Neutrophil (primary cell): ENCODE results near the gene MRPS22.
"Not testable (repeated sequence)": the region's sequence is repeated elsewhere in the genome, so short reads cannot be mapped to it uniquely, and the experiment has no call there.

ENCODE experiments used
- H3K27ac ChIP-seq: fragments of 200-600 bp; sonication (generic); 2 replicates; pipeline ENCODE4 v1.5.1; 2016; ENCODE audit warnings: mild to moderate bottlenecking, moderate library complexity
- H3K27me3 ChIP-seq: fragments of 200-600 bp; sonication (generic); 2 replicates; pipeline ENCODE4 v1.6.0; 2016; ENCODE audit warnings: mild to moderate bottlenecking
- H3K36me3 ChIP-seq: fragments of 200-600 bp; sonication (generic); 2 replicates; pipeline ENCODE4 v1.5.1; 2017
- H3K4me1 ChIP-seq, 2 experiments: fragments of 200-600 bp in 1 of 2; sonication (generic) in 1 of 2; 1 replicate in 1 of 2; 2 replicates in 1 of 2; pipeline versions ENCODE4 v1.5.1 to v1.6.1; 2013 to 2016; ENCODE audit warnings: low read depth in 1 of 2, low read length in 1 of 2, mild to moderate bottlenecking in 1 of 2, moderate library complexity in 1 of 2; ENCODE audit not compliant: control insufficient read depth in 1 of 2, insufficient read depth in 1 of 2
- H3K4me3 ChIP-seq, 2 experiments: fragments of 200-600 bp in 1 of 2; sonication (generic) in 1 of 2; 1 replicate in 1 of 2; 2 replicates in 1 of 2; pipeline ENCODE4 v1.5.1; 2013 to 2016; ENCODE audit warnings: low read depth in 1 of 2, low read length in 1 of 2, mild to moderate bottlenecking in 1 of 2, moderate library complexity in 1 of 2
- H3K9me3 ChIP-seq: fragments of 200-600 bp; sonication (generic); 2 replicates; pipeline ENCODE4 v1.5.1; 2016
- CTCF ChIP-seq: fragments of 200-600 bp; sonication (generic); IDR thresholded peaks from 2 replicates; pipeline ENCODE4 v1.5.1; 2016; ENCODE audit warnings: antibody characterized with exemption

The MRPS22 gene

GRCh38 chr3:139388077-139388476 lies 44.3 kb downstream of the MRPS22 start:
- Histone ChIP-seq H3K4me1 (peaks cover 18 to 19% of the 10 kb centered on the region in 2 experiments), H3K9me3 (no peaks in the 10 kb centered on the region), H3K27me3 (no peaks in the 10 kb centered on the region), H3K4me3 (no peak overlapping the region), H3K36me3 (peaks cover 13% of the 10 kb centered on the region), H3K27ac (no peak overlapping the region)
- TF ChIP-seq CTCF, result no peak

GRCh38 chr3:139388821-139389551 lies 45.2 kb downstream of the MRPS22 start:
- Histone ChIP-seq H3K4me3 (peak overlapping the region; percentile 76 to 90), H3K36me3 (peaks cover 11% of the 10 kb centered on the region), H3K27me3 (no peaks in the 10 kb centered on the region), H3K4me1 (peaks cover 18 to 19% of the 10 kb centered on the region in 2 experiments), H3K9me3 (no peaks in the 10 kb centered on the region), H3K27ac (peak overlapping the region; percentile 89)
- TF ChIP-seq CTCF, result no peak

- H3K4me3 ChIP-seq, result peak within 1 kb of the TSS; percentile 76 to 90
- H3K27me3 ChIP-seq, result no peaks in the 10 kb centered on the region
- peak within 1 kb of the TSS; percentile 89 for H3K27ac ChIP-seq
- TF ChIP-seq CTCF, result no peak
- H3K36me3 ChIP-seq, result peaks cover 4% of the 10 kb centered on the region
- no peaks in the 10 kb centered on the region for H3K9me3 ChIP-seq
- H3K4me1 ChIP-seq, result peaks cover 18 to 19% of the 10 kb centered on the region in 2 experiments
Observed at GRCh38 chr3:139389552-139390368, 45.9 kb downstream of the MRPS22 start, which contains the start of gene COPB2. Gene COPB2, minus strand, starts transcription at chr3:139389647. Its CDS starts 97 bp downstream, at chr3:139389550.

- no peaks in the 10 kb centered on the region for H3K9me3 ChIP-seq
- H3K36me3 ChIP-seq, result no peaks in the 10 kb centered on the region
Observed at GRCh38 chr3:139394116-139394515, 50.3 kb downstream of the MRPS22 start.

GRCh38 chr3:139396707-139397106 lies 52.9 kb downstream of the MRPS22 start:
- Histone ChIP-seq H3K27ac (no peak overlapping the region), H3K36me3 (no peaks in the 10 kb centered on the region), H3K9me3 (no peaks in the 10 kb centered on the region), H3K27me3 (no peaks in the 10 kb centered on the region), H3K4me3 (no peak overlapping the region), H3K4me1 (no peaks in the 10 kb centered on the region)
- no peak for TF ChIP-seq CTCF

More at GRCh38 chr3:139394116-139394515, 50.3 kb downstream of the MRPS22 start:
- H3K27ac ChIP-seq, result no peak overlapping the region
- no peak overlapping the region for H3K4me3 ChIP-seq
- no peaks in the 10 kb centered on the region for H3K27me3 ChIP-seq
- no peak for TF ChIP-seq CTCF
- peaks cover 6 to 7% of the 10 kb centered on the region in 2 experiments for H3K4me1 ChIP-seq

- H3K27me3 ChIP-seq, H3K9me3 ChIP-seq, H3K4me1 ChIP-seq, H3K27ac ChIP-seq, H3K36me3 ChIP-seq, H3K4me3 ChIP-seq: not testable (repeated sequence)
Observed at GRCh38 chr3:139401155-139401554, 57.3 kb downstream of the MRPS22 start.
